Measurements from ENCODE around the gene KRT76. TPM values are rescaled to one million over a fixed set of nuclear protein-coding genes. Genes with fewer than 3 reads are reported as not detected.

Gene KRT76
- total and polyA plus RNA-seq, 2 donors (not counting 1 experiment from before 2014, with no cell fraction given), result not detected

DNA sequence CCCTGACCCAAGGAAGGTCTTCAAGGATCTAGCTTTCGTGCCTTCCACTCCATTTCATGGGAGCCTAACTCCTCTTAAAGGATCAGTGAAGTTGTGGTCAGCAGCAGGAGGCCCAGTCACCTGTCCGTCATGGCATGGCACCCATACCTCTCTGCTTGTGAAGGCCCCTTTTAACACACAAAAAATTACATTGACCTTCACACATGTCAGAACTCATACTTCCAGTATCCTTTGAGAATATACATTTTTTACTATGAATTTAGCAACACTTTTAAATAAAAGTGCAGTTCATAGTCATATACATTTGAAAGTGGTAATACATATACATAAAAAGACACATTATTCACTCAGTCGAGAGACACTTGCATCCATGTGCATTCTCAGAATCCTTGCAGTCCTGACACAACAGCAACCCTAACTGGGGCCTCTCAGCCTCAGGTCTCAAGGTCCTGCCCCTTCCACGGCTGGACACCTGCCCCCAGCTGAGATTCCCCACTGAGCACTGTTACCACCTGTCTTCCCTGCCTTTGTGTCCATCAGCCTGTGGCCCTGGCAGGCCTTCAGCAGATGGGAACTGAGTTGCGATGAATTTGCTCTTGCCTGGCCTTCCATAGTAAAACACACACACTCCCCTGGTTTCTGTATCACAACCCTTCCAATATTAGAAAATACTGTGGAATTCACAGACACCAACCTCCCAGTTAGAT is 22.5 kb upstream of the KRT76 start:
- Histone ChIP-seq H3K27ac (ENCODE audit: low read length in 2 of 2) (no peak overlapping the region), H3K4me2 (replicated peaks; ENCODE audit: low read depth, low read length, poor library complexity, severe bottlenecking) (no peak overlapping the region), H2AFZ (ENCODE audit: insufficient read depth, low read depth, low read length, poor library complexity, severe bottlenecking) (no peak overlapping the region), H3K36me3 (replicated peaks in 1 of 2; ENCODE audit: control extremely low read depth in 1 of 2, control insufficient read depth in 1 of 2, extremely low read depth in 1 of 2, insufficient read depth in 2 of 2, low read length in 1 of 2) (no peaks in the 10 kb centered on the region), H3K27me3 (replicated peaks in 1 of 4; ENCODE audit: control extremely low read depth in 1 of 4, control insufficient read depth in 3 of 4, insufficient read depth in 4 of 4, low read length in 3 of 4) (peaks cover 0 to 5% (median 2%) of the 10 kb centered on the region in 4 experiments), H3K9ac (ENCODE audit: low read length) (no peak overlapping the region), H3K79me2 (ENCODE audit: control insufficient read depth, insufficient read depth, low read length) (no peaks in the 10 kb centered on the region), H3K9me3 (ENCODE audit: control extremely low read depth in 1 of 3, control insufficient read depth in 2 of 3, insufficient read depth in 1 of 3, low read length in 2 of 3) (no peaks in the 10 kb centered on the region), H4K20me1 (ENCODE audit: control insufficient read depth, insufficient read depth, low read length, poor library complexity, severe bottlenecking) (no peaks in the 10 kb centered on the region), H3K4me1 (ENCODE audit: control insufficient read depth in 2 of 2, insufficient read depth in 2 of 2, low read length in 2 of 2) (no peaks in the 10 kb centered on the region), H3K4me3 (ENCODE audit: control extremely low read depth in 1 of 5, extremely low read depth in 1 of 5, insufficient read depth in 1 of 5, low read depth in 2 of 5, low read length in 4 of 5) (no peak overlapping the region)
- ChIA-PET CTCF (no interaction called here), POLR2A (no interaction called here)
- Mint-ChIP-seq H3K4me1 (no peaks in the 10 kb centered on the region), H3K27ac (no peak overlapping the region), H3K4me3 (no peak overlapping the region), H3K27me3 (peaks cover 30% of the 10 kb centered on the region), H3K9me3 (ENCODE audit: insufficient read depth) (no peaks in the 10 kb centered on the region)
- no peak for DNase-seq
- no peak for ATAC-seq (ENCODE audit: low read depth)
- no peak for TF ChIP-seq EZH2 (IDR thresholded peaks at IDR 0.05; ENCODE audit: borderline replicate concordance, insufficient read depth, low read depth, low read length, poor library complexity, severe bottlenecking)
- TF ChIP-seq, protein P1, sequence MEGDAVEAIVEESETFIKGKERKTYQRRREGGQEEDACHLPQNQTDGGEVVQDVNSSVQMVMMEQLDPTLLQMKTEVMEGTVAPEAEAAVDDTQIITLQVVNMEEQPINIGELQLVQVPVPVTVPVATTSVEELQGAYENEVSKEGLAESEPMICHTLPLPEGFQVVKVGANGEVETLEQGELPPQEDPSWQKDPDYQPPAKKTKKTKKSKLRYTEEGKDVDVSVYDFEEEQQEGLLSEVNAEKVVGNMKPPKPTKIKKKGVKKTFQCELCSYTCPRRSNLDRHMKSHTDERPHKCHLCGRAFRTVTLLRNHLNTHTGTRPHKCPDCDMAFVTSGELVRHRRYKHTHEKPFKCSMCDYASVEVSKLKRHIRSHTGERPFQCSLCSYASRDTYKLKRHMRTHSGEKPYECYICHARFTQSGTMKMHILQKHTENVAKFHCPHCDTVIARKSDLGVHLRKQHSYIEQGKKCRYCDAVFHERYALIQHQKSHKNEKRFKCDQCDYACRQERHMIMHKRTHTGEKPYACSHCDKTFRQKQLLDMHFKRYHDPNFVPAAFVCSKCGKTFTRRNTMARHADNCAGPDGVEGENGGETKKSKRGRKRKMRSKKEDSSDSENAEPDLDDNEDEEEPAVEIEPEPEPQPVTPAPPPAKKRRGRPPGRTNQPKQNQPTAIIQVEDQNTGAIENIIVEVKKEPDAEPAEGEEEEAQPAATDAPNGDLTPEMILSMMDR (IDR thresholded peaks at IDR 0.05), result no peak
- WGBS (ENCODE audit: insufficient coverage), result 84% methylated on average over 5 of the region's 5 CpGs
- intact Hi-C loops (cut with micrococcal nuclease), result no loop called here

DNA sequence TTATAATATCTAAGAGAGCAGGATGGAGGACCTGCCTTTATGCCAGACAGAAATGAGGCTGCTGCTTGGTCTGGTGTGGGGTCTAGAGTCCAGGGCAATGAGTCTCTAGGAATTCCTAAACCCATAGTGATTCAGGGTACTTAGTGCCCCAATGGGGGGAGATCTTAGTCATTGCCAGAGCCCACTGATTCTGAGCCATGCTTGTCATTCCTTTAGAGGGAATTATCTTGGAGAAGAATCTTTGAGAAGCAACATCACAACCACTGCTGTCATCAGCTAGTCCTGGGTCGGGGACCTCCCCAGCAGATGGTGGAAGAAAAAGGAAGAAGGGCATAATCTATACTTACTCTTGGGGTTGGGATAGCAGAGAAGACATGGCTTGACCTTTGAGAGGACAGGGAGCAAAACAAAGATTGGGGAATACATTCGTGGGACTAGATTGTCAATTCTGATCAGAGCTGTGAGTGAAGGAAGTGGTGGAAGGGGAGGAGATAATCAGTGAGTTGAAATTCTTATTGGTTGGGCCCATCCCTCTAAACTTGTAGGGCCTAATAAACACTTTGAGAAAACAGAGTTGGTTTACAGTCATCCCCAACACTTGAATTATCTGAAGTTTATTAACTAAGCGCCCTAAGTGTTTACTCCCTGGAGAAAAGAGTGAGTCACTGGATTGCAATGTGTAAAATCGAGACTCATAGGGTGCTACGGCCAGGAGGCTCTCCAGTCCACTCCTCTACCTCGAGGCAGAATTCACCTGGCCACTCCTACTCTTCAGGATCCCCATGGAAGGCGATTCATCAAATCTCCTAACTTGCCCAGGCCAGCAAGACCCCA is 21.7 kb upstream of the KRT76 start:
- Histone ChIP-seq H4K20me1 (ENCODE audit: control insufficient read depth, insufficient read depth, low read length, poor library complexity, severe bottlenecking) (no peaks in the 10 kb centered on the region), H3K27me3 (replicated peaks in 1 of 4; ENCODE audit: control extremely low read depth in 1 of 4, control insufficient read depth in 3 of 4, insufficient read depth in 4 of 4, low read length in 3 of 4) (peaks cover 0 to 5% (median 2%) of the 10 kb centered on the region in 4 experiments), H3K36me3 (replicated peaks in 1 of 2; ENCODE audit: control extremely low read depth in 1 of 2, control insufficient read depth in 1 of 2, extremely low read depth in 1 of 2, insufficient read depth in 2 of 2, low read length in 1 of 2) (no peaks in the 10 kb centered on the region), H3K4me1 (ENCODE audit: control insufficient read depth in 2 of 2, insufficient read depth in 2 of 2, low read length in 2 of 2) (no peaks in the 10 kb centered on the region), H3K79me2 (ENCODE audit: control insufficient read depth, insufficient read depth, low read length) (no peaks in the 10 kb centered on the region), H3K9ac (ENCODE audit: low read length) (no peak overlapping the region), H3K4me3 (ENCODE audit: control extremely low read depth in 1 of 5, extremely low read depth in 1 of 5, insufficient read depth in 1 of 5, low read depth in 2 of 5, low read length in 4 of 5) (no peak overlapping the region), H3K27ac (ENCODE audit: low read length in 2 of 2) (no peak overlapping the region), H3K4me2 (replicated peaks; ENCODE audit: low read depth, low read length, poor library complexity, severe bottlenecking) (no peak overlapping the region), H3K9me3 (ENCODE audit: control extremely low read depth in 1 of 3, control insufficient read depth in 2 of 3, insufficient read depth in 1 of 3, low read length in 2 of 3) (no peaks in the 10 kb centered on the region), H2AFZ (ENCODE audit: insufficient read depth, low read depth, low read length, poor library complexity, severe bottlenecking) (no peak overlapping the region)
- no peak overlapping the region for H3K27ac Mint-ChIP-seq
- ChIA-PET CTCF (no interaction called here), POLR2A (no interaction called here)
- TF ChIP-seq, protein P1 (IDR thresholded peaks at IDR 0.05), result no peak
- no peak for TF ChIP-seq EZH2 (IDR thresholded peaks at IDR 0.05; ENCODE audit: borderline replicate concordance, insufficient read depth, low read depth, low read length, poor library complexity, severe bottlenecking)
- WGBS (ENCODE audit: insufficient coverage), result 49% methylated on average over 7 of the region's 7 CpGs
- no peaks in the 10 kb centered on the region for H3K4me1 Mint-ChIP-seq
- DNase-seq (no peak), ATAC-seq (ENCODE audit: low read depth) (no peak)
- H3K9me3 Mint-ChIP-seq (ENCODE audit: insufficient read depth), result no peaks in the 10 kb centered on the region
- peaks cover 34% of the 10 kb centered on the region for H3K27me3 Mint-ChIP-seq
- intact Hi-C loops (cut with micrococcal nuclease), result no loop called here
- no peak overlapping the region for H3K4me3 Mint-ChIP-seq
